CD4-positive, alpha-beta memory T cell (primary cell): ENCODE results near the gene RPS19. TPM values are rescaled to one million over a fixed set of nuclear protein-coding genes. Genes with fewer than 3 reads are reported as not detected.
"Not testable (repeated sequence)": the region's sequence is repeated elsewhere in the genome, so short reads cannot be mapped to it uniquely, and the experiment has no call there.

Experiments used
- CTCF ChIA-PET: fragments of 350-600 bp; sonication (Branson Sonifier 250); formaldehyde crosslinking; loops from one replicate; lab custom pipeline; 2021; ENCODE audit warnings: inconsistent platforms; ENCODE audit not compliant: partially characterized antibody; lab: Charles Lee
- POLR2A ChIA-PET: fragments of 350-600 bp; sonication (Branson Sonifier 250); formaldehyde crosslinking; loops from one replicate; lab custom pipeline; 2021; ENCODE audit not compliant: partially characterized antibody; lab: Charles Lee
- DNase-seq, 5 donors: peaks; one replicate each; pipeline versions ENCODE4 v3.0.0 to v3.0.0-alpha.2; 2020 to 2022; ENCODE audit warnings: mixed read lengths in 1 of 5
- H3K27ac ChIP-seq: one replicate; pipeline ENCODE4 v1.7.0; 2013; ENCODE audit warnings: low read depth, low read length
- H3K27me3 ChIP-seq: 2 replicates; pipeline ENCODE4 v1.7.0; 2013; ENCODE audit warnings: mild to moderate bottlenecking, low read length, moderate library complexity; ENCODE audit not compliant: insufficient read depth
- H3K36me3 ChIP-seq: 2 replicates; pipeline ENCODE4 v1.7.0; 2013; ENCODE audit warnings: mild to moderate bottlenecking, low read length, moderate library complexity; ENCODE audit not compliant: insufficient read depth
- H3K4me1 ChIP-seq: 2 replicates; pipeline ENCODE4 v1.7.0; 2013; ENCODE audit warnings: mild to moderate bottlenecking, low read length, moderate library complexity; ENCODE audit not compliant: insufficient read depth
- H3K4me3 ChIP-seq, 2 donors: one replicate each; pipeline ENCODE4 v1.7.0; 2013; ENCODE audit warnings: low read length in 2 of 2, mild to moderate bottlenecking in 1 of 2
- H3K9me3 ChIP-seq, 2 donors: one replicate each; pipeline ENCODE4 v1.7.0; 2013; ENCODE audit warnings: low read length in 2 of 2, control low read depth in 1 of 2; ENCODE audit not compliant: control insufficient read depth in 1 of 2
- H3K27ac Mint-ChIP-seq, 7 donors: one replicate each; pipeline ENCODE4 v1.8.0; 2020 to 2021; ENCODE audit warnings: mixed read lengths in 7 of 7, mild to moderate bottlenecking in 6 of 7, inconsistent platforms in 3 of 7, moderate library complexity in 3 of 7
- H3K27me3 Mint-ChIP-seq, 2 donors: one replicate each; pipeline ENCODE4 v1.8.0; 2020 to 2021; ENCODE audit warnings: mixed read lengths in 2 of 2
- H3K36me3 Mint-ChIP-seq, 2 donors: one replicate each; pipeline ENCODE4 v1.8.0; 2020 to 2021; ENCODE audit warnings: mixed read lengths in 2 of 2, inconsistent platforms in 1 of 2, mild to moderate bottlenecking in 1 of 2
- H3K4me1 Mint-ChIP-seq, 4 donors: one replicate each; pipeline ENCODE4 v1.8.0; 2020 to 2021; ENCODE audit warnings: mixed read lengths in 4 of 4, mild to moderate bottlenecking in 1 of 4
- H3K4me3 Mint-ChIP-seq, 8 donors: one replicate each; pipeline ENCODE4 v1.8.0; 2020 to 2021; ENCODE audit warnings: mixed read lengths in 8 of 8, mild to moderate bottlenecking in 7 of 8, moderate library complexity in 6 of 8, inconsistent platforms in 3 of 8
- H3K9me3 Mint-ChIP-seq, 8 donors: one replicate each; pipeline ENCODE4 v1.8.0; 2020 to 2021; ENCODE audit warnings: mixed read lengths in 8 of 8, mild to moderate bottlenecking in 5 of 8, inconsistent platforms in 3 of 8, moderate library complexity in 1 of 8
- intact Hi-C: fragments of 100-400 bp; cut with micrococcal nuclease; formaldehyde crosslinking; loops from one replicate; pipeline ENCODE4 v1.15.1; 2023
- polyA plus RNA-seq, 2 donors: library from polyadenylated mRNA; unstranded; fragments of 300-500 nt; fragmentation: Illumina TruSeq; gene quantifications; one replicate each; pipeline ENCODE4 v1.2.3, GENCODE V29; 2021
- total RNA-seq, 2 experiments: library from RNA; stranded (reverse); gene quantifications; one replicate each; pipeline ENCODE4 v1.2.3, GENCODE V29; 2021

The RPS19 gene
- total and polyA plus RNA-seq, 4 experiments from 2014 or later = 3,807 to 7,200 (median 4,434) TPM

DNA sequence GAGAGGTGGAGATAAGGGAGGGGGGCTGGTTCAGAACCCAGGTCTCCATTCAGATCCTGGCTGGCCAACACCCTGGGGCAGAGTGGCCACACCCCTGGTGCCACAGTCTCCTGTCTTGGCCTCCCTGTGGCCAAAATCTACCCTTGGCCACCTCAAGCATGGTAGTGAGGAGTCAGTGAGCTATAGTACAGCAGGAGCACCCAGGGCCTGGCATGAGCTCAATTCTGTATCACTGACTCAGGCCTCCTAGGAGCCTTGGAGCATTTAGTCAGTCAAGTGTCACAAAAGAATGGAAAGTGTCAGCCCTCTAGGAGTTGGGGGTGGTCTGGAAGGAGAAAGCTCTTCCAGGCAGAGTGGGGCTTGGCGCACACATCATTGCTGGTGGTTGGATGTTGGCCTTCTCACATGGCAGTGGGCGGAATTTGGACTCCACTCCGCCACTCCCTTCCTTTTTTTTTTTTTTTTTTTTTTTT is 10.4 kb downstream of the RPS19 start:
- H3K9me3 Mint-ChIP-seq = peaks cover 0 to 2% (median 0%) of the 10 kb centered on the region in 8 donors
- Histone ChIP-seq H3K9me3 (no peaks in the 10 kb centered on the region), H3K4me1 (peaks cover 91% of the 10 kb centered on the region), H3K4me3 (no peak overlapping the region), H3K27ac (peak overlapping the region; percentile 34), H3K36me3 (peaks cover 35% of the 10 kb centered on the region), H3K27me3 (no peaks in the 10 kb centered on the region)
- DNase-seq = peak in 1 of 5 donors; percentile 50
- intact Hi-C loops = no loop called here
- POLR2A ChIA-PET = interaction anchor here (1.4 to 11.3 kb wide), 8 partner anchors 9 to 87 kb away, joined by 3 to 579 read pairs (median 39); partner anchors contain the start of genes ARHGEF1, ERFL, RABAC1 and RPS19
- peak overlapping the region; percentile 85 to 99 (median 87) for H3K27ac Mint-ChIP-seq
- CTCF ChIA-PET = interaction anchor here (1.5 to 9.0 kb wide), 7 partner anchors 8 to 81 kb away, joined by 3 to 142 read pairs (median 61); partner anchors contain the start of genes ERFL and RPS19
- H3K36me3 Mint-ChIP-seq = peaks cover 16 to 46% of the 10 kb centered on the region in 2 donors
- H3K4me1 Mint-ChIP-seq = peaks cover 35 to 88% (median 59%) of the 10 kb centered on the region in 4 donors
- H3K4me3 Mint-ChIP-seq = peak overlapping the region in 5 of 8 donors; percentile 35 to 71 (median 50)
- no peaks in the 10 kb centered on the region for H3K27me3 Mint-ChIP-seq

DNA sequence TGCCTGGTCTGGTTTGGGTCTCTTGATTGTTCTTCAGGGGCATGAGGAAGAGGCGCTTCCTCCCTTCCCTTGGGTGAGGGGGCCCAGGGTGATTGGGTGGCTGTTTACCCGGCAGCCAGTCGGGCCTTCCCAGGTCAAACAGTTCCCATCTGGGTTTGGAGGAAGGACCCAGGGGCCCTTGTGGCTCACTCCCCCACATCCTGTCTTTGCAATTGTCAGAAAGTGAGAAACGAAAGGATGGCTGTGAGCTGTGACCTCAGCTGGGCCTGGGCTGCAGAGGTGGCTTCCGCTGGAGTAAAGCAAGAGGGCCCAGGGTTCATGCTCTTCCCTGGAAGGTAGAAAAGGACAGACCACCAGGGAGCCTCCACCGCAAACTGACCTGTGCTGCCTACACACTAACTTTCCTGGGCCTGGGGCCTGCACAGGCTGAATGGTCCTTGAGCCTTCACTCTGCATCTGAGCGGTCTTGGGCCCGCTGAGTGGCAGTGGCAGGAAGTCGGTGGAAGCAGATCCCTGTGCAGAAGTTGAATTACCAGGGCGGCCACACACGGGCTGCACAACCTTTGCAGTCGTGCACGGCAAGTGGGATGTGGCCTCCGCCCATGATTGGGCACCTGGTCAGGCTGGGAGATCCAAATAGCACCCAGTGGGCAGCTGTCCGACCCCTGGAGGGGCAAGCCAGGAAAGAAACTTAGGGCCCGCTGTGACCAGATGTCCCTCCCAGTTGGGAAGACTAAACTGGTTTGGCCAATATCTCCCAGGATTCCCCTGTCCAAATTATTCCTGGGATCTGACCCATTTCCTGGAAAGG is 11.7 kb downstream of the RPS19 start:
- Histone ChIP-seq H3K27me3 (no peaks in the 10 kb centered on the region), H3K36me3 (peaks cover 28% of the 10 kb centered on the region), H3K4me3 (peak overlapping the region in 1 of 2 donors; percentile 27), H3K27ac (peak overlapping the region; percentile 66), H3K4me1 (peaks cover 95% of the 10 kb centered on the region), H3K9me3 (no peaks in the 10 kb centered on the region)
- Mint-ChIP-seq H3K4me3 (peak overlapping the region; percentile 68 to 88 (median 82)), H3K27me3 (no peaks in the 10 kb centered on the region), H3K36me3 (peaks cover 13 to 40% of the 10 kb centered on the region in 2 donors), H3K4me1 (peaks cover 41 to 94% (median 62%) of the 10 kb centered on the region in 4 donors), H3K27ac (peak overlapping the region; percentile 94 to 99 (median 96)), H3K9me3 (peaks cover 0 to 2% (median 0%) of the 10 kb centered on the region in 8 donors)
- CTCF ChIA-PET = interaction anchor here (0.7 to 9.0 kb wide), 12 partner anchors 10 to 80 kb away, joined by 3 to 142 read pairs (median 11); partner anchors contain the start of genes ERFL and RPS19
- POLR2A ChIA-PET = interaction anchor here (0.6 to 11.3 kb wide), 16 partner anchors 10 to 86 kb away, joined by 3 to 579 read pairs (median 18); partner anchors contain the start of genes ARHGEF1, ERFL, RABAC1 and RPS19
- peak; percentile 71 to 83 (median 80) for DNase-seq
- intact Hi-C loops = loop anchor here (1.0 kb wide), 1 partner anchor 11 kb away; the partner anchor contains the start of gene RPS19

DNA sequence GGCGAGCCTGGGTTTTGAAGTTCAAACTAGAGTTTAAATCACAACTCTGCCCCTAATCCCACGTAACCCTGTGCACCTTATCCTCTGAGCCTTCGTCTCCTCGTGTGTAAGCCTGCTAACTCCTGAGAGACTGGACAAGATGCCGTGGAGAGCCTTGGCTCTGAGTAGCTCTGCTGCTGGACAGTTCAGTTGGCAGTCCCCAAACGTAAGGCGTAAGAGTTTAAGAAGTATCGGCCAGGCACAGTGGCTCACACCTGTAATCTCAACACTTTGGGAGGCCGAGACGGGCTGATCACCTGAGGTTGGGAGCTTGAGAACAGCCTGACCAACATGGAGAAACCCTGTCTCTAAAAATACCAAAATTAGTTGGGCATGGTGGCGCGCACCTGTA is 12.3 kb downstream of the RPS19 start:
- H3K9me3 Mint-ChIP-seq = peaks cover 0 to 2% (median 0%) of the 10 kb centered on the region in 8 donors
- peaks cover 46 to 97% (median 68%) of the 10 kb centered on the region in 4 donors for H3K4me1 Mint-ChIP-seq
- H3K4me3 Mint-ChIP-seq = peak overlapping the region in 6 of 8 donors; percentile 10 to 85 (median 40)
- DNase-seq = peak in 1 of 5 donors; percentile 44
- Histone ChIP-seq H3K27ac (peak overlapping the region; percentile 66), H3K4me3 (peak overlapping the region in 1 of 2 donors; percentile 27), H3K36me3 (peaks cover 28% of the 10 kb centered on the region), H3K9me3 (no peaks in the 10 kb centered on the region), H3K4me1 (peaks cover 98% of the 10 kb centered on the region), H3K27me3 (no peaks in the 10 kb centered on the region)
- intact Hi-C loops = no loop called here
- peak overlapping the region; percentile 70 to 99 (median 95) for H3K27ac Mint-ChIP-seq
- ChIA-PET POLR2A (interaction anchor here (1.2 to 11.3 kb wide), 17 partner anchors 11 to 85 kb away, joined by 3 to 579 read pairs (median 9); partner anchors contain the start of genes ARHGEF1, ERFL, RABAC1 and RPS19), CTCF (interaction anchor here (0.7 to 9.0 kb wide), 14 partner anchors 10 to 79 kb away, joined by 3 to 142 read pairs (median 8); partner anchors contain the start of gene RPS19)
- peaks cover 13 to 40% of the 10 kb centered on the region in 2 donors for H3K36me3 Mint-ChIP-seq
- H3K27me3 Mint-ChIP-seq = no peaks in the 10 kb centered on the region

DNA sequence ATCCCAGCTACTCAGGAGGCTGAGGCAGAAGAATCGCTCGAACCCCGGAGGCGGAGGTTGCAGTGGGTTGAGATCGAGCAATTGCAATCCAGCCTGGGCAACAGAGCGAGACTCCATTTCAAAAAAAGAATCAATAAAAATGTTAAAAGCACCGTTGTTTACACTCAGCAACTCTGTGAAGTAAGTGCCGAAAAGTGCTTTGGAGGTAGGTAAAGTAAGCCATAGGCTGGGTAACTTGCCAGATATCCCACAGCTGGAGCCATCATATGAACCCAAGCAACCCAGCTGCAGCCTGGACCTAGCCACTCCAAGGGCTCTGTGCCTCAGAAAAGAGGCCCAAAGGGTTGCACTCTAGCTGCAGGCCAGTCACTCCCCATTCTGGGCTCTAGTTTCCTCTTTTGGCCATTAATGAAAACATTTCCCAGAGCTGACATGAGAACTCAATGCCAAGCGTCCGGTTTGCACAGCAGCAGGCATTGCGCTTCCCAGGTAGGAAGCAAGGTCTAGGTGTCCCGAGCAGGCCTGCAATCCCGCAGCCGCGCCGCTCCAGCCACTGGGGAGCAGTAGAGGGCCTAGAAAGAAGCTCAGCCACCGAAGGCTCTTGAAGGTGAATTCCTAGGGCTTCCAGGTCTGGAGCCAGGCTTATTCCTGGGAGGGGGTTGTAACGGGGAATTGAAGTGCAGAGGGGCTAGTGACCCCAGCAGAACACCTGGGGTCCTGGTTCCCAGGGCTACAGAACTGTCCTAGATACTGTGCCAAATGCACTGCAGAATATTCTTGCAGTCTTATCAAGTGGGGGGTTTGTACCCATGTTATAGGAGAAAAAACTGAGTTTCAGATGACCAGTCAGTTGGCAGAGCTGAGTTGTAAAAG is 13.0 kb downstream of the RPS19 start:
- peak; percentile 59 to 70 (median 63) for DNase-seq
- Histone ChIP-seq H3K9me3 (no peaks in the 10 kb centered on the region), H3K27me3 (no peaks in the 10 kb centered on the region), H3K4me1 (peaks cover 98% of the 10 kb centered on the region), H3K36me3 (peaks cover 24% of the 10 kb centered on the region), H3K4me3 (no peak overlapping the region), H3K27ac (peak overlapping the region; percentile 66)
- ChIA-PET CTCF (interaction anchor here (0.6 to 9.0 kb wide), 19 partner anchors 9 to 1651 kb away, joined by 3 to 142 read pairs (median 8); partner anchors contain the start of gene RPS19), POLR2A (interaction anchor here (1.0 to 11.3 kb wide), 19 partner anchors 12 to 85 kb away, joined by 3 to 579 read pairs (median 17); partner anchors contain the start of genes ARHGEF1, ERFL, RABAC1 and RPS19)
- Mint-ChIP-seq H3K9me3 (peaks cover 0 to 2% (median 0%) of the 10 kb centered on the region in 8 donors), H3K4me1 (peaks cover 45 to 97% (median 68%) of the 10 kb centered on the region in 4 donors), H3K4me3 (peak overlapping the region; percentile 26 to 85 (median 68)), H3K36me3 (peaks cover 9 to 33% of the 10 kb centered on the region in 2 donors), H3K27ac (peak overlapping the region; percentile 92 to 99 (median 95)), H3K27me3 (no peaks in the 10 kb centered on the region)
- intact Hi-C loops = loop anchor here (1.0 kb wide), 2 partner anchors 62 to 78 kb away; no protein-coding TSS in a partner anchor

DNA sequence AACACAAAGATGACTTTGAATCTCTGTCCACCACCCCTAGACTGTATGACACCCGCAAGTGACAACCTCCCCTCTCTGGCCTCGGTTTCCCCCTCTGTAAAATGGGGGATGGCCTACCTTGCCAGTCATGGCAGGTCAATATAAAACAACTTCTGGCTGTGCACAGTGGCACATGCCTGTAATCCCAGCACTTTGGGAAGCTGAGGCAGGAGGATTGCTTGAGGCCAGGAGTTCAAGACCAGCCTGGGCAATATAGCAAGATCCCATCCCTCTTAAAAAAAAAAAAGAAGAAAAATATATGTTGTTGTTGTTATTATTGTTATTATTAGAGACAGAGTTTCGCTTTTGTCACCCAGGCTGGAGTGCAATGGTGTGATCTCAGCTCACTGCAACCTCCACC is 15.9 kb downstream of the RPS19 start:
- H3K9me3 Mint-ChIP-seq, H3K27me3 Mint-ChIP-seq, H3K36me3 ChIP-seq, DNase-seq, H3K9me3 ChIP-seq, H3K27me3 ChIP-seq: not testable (repeated sequence)
- ChIA-PET POLR2A (interaction anchor here (0.9 to 11.3 kb wide), 10 partner anchors 9 to 71 kb away, joined by 3 to 579 read pairs (median 12); partner anchors contain the start of genes ARHGEF1, ERFL and RPS19), CTCF (interaction anchor here (0.6 to 9.0 kb wide), 7 partner anchors 9 to 556 kb away, joined by 3 to 142 read pairs (median 61); partner anchors contain the start of gene RPS19)
- H3K4me3 ChIP-seq = peak overlapping the region in 1 of 2 donors; percentile 40
- peaks cover 97% of the 10 kb centered on the region for H3K4me1 ChIP-seq
- H3K27ac ChIP-seq = peak overlapping the region; percentile 66
- peaks cover 43 to 97% (median 68%) of the 10 kb centered on the region in 4 donors for H3K4me1 Mint-ChIP-seq
- intact Hi-C loops = loop anchor here (1.0 kb wide), 3 partner anchors 11 to 52 kb away; partner anchors contain the start of gene ERFL
- peak overlapping the region; percentile 95 to 100 (median 98) for H3K27ac Mint-ChIP-seq
- peak overlapping the region; percentile 68 to 88 (median 80) for H3K4me3 Mint-ChIP-seq
- peaks cover 6 to 10% of the 10 kb centered on the region in 2 donors for H3K36me3 Mint-ChIP-seq
